Testis (tissue), 3 donors: ENCODE data around the gene INSIG2. TPM values are rescaled to one million over a fixed set of nuclear protein-coding genes. Genes with fewer than 3 reads are reported as not detected.

Experiments
- DNase-seq: peaks from one replicate; pipeline ENCODE4 v3.0.0-alpha.2; 2019
- H3K27ac ChIP-seq, 2 donors: fragments of 200-600 bp; sonication (generic); one replicate each; pipeline ENCODE4 v1.5.1; 2019
- H3K27me3 ChIP-seq: fragments of 200-600 bp; sonication (generic); one replicate; pipeline ENCODE4 v1.5.1; 2019
- H3K36me3 ChIP-seq: fragments of 200-600 bp; sonication (generic); one replicate; pipeline ENCODE4 v1.5.1; 2017; ENCODE audit warnings: low read depth; ENCODE audit errors: missing control alignments
- H3K4me1 ChIP-seq: fragments of 200-600 bp; sonication (generic); one replicate; pipeline ENCODE4 v1.5.1; 2019
- H3K4me3 ChIP-seq, 2 donors: fragments of 200-600 bp; sonication (generic); one replicate each; pipeline ENCODE4 v1.5.1; 2017 to 2019
- H3K9me3 ChIP-seq: fragments of 200-600 bp; sonication (generic); one replicate; pipeline ENCODE4 v1.5.1; 2017
- POLR2A ChIP-seq: fragments of 450-650 bp; IDR thresholded peaks from one replicate; pipeline ENCODE4 v1.6.1; 2017; ENCODE audit warnings: antibody characterized with exemption, mild to moderate bottlenecking, moderate library complexity
- WGBS, 2 donors: methylation state at CpG; one replicate each; pipeline ENCODE4 v1.1.5; 2018; 5-methylcytosine and 5-hydroxymethylcytosine counted together
- intact Hi-C: fragments of 100-400 bp; cut with DNase I; formaldehyde crosslinking; loops from one replicate; pipeline ENCODE4 v1.15.1; 2023; ENCODE audit warnings: low total_unique reads
- polyA plus RNA-seq: library from polyadenylated mRNA; stranded (reverse); fragments of 350-450 nt; fragmentation: Illumina TruSeq; extraction: RNeasy Lipid Tissue Mini Kit (QIAGEN cat#74804); gene quantifications from one replicate; pipeline ENCODE4 v1.2.3, GENCODE V29; 2014; ENCODE audit warnings: low read depth, low replicate concordance; ENCODE audit not compliant: insufficient read depth
- total RNA-seq, 2 donors: library from RNA; depleted of rRNA; stranded (reverse); fragments of >200 nt; gene quantifications; one replicate each; pipeline ENCODE4 v1.2.3, GENCODE V29; 2016
- TF ChIP-seq, protein P1 (sequence below), 3 experiments: fragments of 450-650 bp in 2 of 3; fragments of 200-600 bp in 1 of 3; sonication (generic) in 1 of 3; IDR thresholded peaks; one replicate each; pipeline ENCODE4 v1.5.1; 2016 to 2019; ENCODE audit warnings: antibody characterized with exemption in 3 of 3, mild to moderate bottlenecking in 2 of 3, moderate library complexity in 1 of 3

INSIG2 gene
- total and polyA plus RNA-seq, 3 donors from 2014 or later = 13.9 to 18.7 (median 16.6) TPM

DNA sequence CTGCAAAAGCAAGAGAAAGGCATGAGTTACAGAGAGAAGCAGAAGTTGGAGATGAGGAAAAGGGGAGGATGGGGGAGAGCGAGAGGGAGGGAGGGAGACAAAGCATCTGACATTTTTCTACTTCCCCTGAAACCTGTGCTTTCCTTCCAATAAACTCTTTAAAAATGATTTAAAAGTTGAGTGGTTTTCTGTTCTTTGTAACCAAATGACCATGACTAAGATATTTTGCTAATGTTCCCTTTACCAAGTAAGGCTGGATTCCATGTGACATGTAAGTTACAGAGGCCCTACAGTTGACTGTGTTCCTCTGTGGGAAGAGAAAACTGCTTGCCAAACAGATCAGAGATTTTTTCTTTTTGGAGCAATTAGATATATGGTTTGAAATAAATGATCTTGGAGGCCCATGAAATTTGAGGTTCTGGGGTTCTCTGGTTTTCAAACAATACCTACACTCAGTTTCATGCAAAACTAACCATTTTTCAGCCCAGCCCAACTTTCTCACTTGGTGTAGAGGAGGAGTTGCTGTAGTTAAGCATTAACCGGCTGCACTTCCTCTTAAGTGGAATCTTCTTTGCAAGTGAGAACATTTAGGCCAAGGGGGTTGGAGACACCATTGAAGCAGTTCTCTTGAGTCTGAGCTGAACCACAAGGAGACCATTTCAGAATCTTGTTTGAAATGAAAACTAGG lies 34.5 kb downstream of the INSIG2 start:
- Histone ChIP-seq H3K27me3 (no peaks in the 10 kb centered on the region), H3K4me1 (peaks cover 5% of the 10 kb centered on the region), H3K9me3 (no peaks in the 10 kb centered on the region), H3K4me3 (no peak overlapping the region), H3K36me3 (no peaks in the 10 kb centered on the region), H3K27ac (no peak overlapping the region)
- 55 to 59% methylated on average over 2 of the region's 2 CpGs for WGBS, 2 donors
- intact Hi-C loops = no loop called here
- DNase-seq = no peak
- no peak for TF ChIP-seq POLR2A
- TF ChIP-seq, protein P1, sequence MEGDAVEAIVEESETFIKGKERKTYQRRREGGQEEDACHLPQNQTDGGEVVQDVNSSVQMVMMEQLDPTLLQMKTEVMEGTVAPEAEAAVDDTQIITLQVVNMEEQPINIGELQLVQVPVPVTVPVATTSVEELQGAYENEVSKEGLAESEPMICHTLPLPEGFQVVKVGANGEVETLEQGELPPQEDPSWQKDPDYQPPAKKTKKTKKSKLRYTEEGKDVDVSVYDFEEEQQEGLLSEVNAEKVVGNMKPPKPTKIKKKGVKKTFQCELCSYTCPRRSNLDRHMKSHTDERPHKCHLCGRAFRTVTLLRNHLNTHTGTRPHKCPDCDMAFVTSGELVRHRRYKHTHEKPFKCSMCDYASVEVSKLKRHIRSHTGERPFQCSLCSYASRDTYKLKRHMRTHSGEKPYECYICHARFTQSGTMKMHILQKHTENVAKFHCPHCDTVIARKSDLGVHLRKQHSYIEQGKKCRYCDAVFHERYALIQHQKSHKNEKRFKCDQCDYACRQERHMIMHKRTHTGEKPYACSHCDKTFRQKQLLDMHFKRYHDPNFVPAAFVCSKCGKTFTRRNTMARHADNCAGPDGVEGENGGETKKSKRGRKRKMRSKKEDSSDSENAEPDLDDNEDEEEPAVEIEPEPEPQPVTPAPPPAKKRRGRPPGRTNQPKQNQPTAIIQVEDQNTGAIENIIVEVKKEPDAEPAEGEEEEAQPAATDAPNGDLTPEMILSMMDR (IDR thresholded peaks at IDR 0.05) = no peak

DNA sequence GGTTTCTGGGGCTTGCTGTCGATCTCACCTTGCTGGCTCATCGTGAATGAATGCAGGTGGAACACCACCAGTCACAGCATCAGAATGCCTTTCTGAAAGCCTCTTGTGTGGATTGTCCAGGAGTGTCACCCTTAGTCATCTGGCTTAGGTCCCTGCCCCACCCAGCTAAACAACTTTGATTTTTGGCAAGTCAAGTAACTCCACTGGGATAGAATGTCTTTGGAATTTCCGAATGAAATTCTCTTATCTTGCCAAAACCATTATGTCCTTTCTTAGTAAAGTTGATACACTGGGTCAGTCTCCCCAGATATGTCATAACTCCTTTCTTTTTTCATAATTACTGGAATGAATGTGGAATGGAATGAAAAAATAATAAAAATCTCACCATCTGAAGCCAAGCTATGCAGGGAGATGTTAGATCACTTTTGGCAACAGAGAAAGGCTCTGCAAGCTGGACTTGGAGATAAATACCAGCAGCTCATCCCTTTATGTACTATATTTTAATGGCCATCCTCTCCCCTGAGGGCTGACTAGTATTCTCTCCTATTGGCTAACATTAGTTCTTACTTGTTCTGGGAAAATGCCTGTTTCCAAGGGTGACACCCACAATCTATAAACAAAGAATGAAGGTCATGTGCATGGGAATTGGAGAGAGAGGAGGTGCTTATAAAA lies 35.4 kb downstream of the INSIG2 start:
- 22 to 62% methylated on average over 1 to 3 of the region's 3 CpGs for WGBS, 2 donors
- H3K27me3 ChIP-seq = no peaks in the 10 kb centered on the region
- H3K9me3 ChIP-seq = no peaks in the 10 kb centered on the region
- H3K27ac ChIP-seq = no peak overlapping the region
- H3K4me3 ChIP-seq = no peak overlapping the region
- no peaks in the 10 kb centered on the region for H3K36me3 ChIP-seq
- DNase-seq = no peak
- intact Hi-C loops = no loop called here
- H3K4me1 ChIP-seq = peaks cover 5% of the 10 kb centered on the region
- no peak for TF ChIP-seq POLR2A
- TF ChIP-seq, protein P1 (IDR thresholded peaks at IDR 0.05) = no peak

DNA sequence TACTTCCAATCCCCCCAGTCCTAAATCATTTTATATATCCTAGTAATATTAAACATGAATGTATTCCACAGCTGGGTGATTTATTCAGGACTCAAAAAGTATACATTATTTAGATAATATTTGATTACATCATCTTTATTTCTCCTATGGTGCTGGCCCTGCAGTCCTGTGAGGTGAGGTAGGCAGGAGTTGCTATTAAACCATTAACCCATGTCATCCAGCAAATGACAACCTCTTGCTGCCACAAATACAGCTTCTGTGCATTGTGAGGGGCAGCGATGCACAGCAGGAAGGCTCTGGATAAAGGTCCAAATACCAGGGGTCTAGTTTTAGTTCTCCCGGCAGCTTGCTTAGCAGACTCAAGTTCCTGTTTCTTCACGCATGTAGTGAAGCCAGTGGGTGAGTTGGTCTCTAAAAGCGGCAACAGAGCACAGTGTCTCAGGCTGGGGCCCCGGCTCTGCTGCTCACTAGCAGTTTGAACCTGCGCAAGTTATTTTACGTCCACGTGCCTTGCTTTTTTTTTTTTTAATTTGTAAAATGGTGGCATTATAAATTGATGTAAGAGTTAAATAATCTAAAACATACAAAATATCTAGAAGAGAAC lies 36.1 kb downstream of the INSIG2 start:
- H3K4me1 ChIP-seq = peaks cover 5% of the 10 kb centered on the region
- intact Hi-C loops = no loop called here
- no peaks in the 10 kb centered on the region for H3K27me3 ChIP-seq
- no peaks in the 10 kb centered on the region for H3K9me3 ChIP-seq
- no peaks in the 10 kb centered on the region for H3K36me3 ChIP-seq
- DNase-seq = no peak
- 89 to 90% methylated on average over 8 of the region's 8 CpGs for WGBS, 2 donors
- no peak overlapping the region for H3K27ac ChIP-seq
- TF ChIP-seq, protein P1 (IDR thresholded peaks at IDR 0.05) = no peak
- no peak for TF ChIP-seq POLR2A
- no peak overlapping the region for H3K4me3 ChIP-seq

DNA sequence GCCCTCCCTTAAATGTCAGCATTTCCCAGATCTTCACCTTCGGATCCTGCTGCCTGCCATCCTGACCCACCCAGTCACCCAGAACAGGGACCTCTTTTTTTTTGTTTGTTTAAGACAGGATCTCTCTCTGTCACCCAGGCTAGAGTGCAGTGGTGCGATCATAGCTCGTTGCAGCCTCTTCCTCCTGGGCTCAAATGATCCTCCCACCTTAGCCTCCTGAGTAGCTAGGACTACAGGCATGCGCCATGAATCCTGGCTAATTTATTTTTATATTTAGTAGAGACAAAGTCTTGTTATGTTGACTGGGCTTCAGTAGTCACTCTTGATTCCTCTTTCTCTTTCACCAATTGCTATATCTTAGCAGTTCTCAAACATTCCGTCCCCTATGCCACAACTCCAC lies 39.0 kb downstream of the INSIG2 start:
- DNase-seq = no peak
- Histone ChIP-seq H3K27me3 (no peaks in the 10 kb centered on the region), H3K36me3 (no peaks in the 10 kb centered on the region), H3K27ac (no peak overlapping the region), H3K4me3 (no peak overlapping the region), H3K9me3 (no peaks in the 10 kb centered on the region), H3K4me1 (peaks cover 5% of the 10 kb centered on the region)
- 90 to 93% methylated on average over 5 of the region's 5 CpGs for whole genome bisulfite sequencing, 2 donors
- intact Hi-C loops = no loop called here
- TF ChIP-seq, protein P1 (IDR thresholded peaks at IDR 0.05) = no peak
- no peak for TF ChIP-seq POLR2A
